ENCODE measurements around the gene RTKN. TPM values are rescaled to one million over a fixed set of nuclear protein-coding genes. Genes with fewer than 3 reads are reported as not detected.

Gene RTKN
- total and polyA plus RNA-seq, 2 of the 13 experiments (the other 11 are each of a cell fraction or from before 2014, with no cell fraction given): 159 to 166 TPM

DNA sequence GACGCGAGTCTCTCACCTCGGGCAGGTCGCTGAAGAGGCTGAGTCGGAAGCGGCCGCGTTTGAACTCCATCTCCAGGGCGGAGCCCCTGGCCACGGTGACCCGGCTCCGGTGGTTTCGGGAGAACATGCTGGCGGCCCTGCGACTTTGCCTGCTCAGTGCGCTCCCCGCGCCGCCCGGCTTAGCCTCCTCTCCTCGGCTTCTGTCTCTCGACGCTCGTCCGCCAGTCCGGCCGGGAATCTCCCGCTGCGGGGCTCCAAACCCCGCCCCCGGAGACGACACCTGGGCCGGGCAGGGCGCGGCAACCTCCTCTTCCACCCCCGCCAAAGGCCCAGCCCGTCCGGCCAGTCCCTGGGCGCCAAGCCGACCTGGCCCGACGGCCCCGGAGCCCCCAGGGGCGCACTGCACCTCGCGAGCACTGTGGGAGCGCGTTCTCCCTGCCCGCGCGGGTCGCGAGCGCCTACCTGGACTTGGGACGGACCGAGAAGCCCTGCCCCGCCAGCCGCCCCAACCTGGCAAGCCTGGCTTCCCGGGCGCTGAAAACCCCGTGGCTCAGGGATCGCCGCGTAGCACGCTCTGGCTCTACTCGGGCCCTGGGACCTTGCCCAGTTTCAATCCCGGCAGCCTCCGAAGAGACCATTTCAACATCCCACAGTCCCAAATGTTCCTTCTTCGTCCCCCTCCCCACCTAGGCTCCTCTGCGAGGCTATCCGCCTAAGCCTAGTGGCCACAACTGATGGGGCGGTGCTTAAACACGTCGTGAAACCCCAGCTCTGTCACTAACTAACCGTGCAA, at the start of gene RTKN (continued):
- TF ChIP-seq, protein P1, sequence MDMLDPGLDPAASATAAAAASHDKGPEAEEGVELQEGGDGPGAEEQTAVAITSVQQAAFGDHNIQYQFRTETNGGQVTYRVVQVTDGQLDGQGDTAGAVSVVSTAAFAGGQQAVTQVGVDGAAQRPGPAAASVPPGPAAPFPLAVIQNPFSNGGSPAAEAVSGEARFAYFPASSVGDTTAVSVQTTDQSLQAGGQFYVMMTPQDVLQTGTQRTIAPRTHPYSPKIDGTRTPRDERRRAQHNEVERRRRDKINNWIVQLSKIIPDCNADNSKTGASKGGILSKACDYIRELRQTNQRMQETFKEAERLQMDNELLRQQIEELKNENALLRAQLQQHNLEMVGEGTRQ (IDR thresholded peaks at IDR 0.05; ENCODE audit: low read depth, low read length): no peak
- TF ChIP-seq, protein P1 (CRISPR knock-in tag; IDR thresholded peaks at IDR 0.05; ENCODE audit: borderline replicate concordance): no peak
- TF ChIP-seq ZMYM2 (CRISPR knock-in tag; IDR thresholded peaks at IDR 0.05) (no peak), MBNL3 (CRISPR knock-in tag; conservative IDR thresholded peaks at IDR 0.05) (no peak), BHLHE40 (IDR thresholded peaks at IDR 0.05; ENCODE audit: low read length) (no peak), ZNF558 (CRISPR knock-in tag; IDR thresholded peaks at IDR 0.05; ENCODE audit: borderline replicate concordance) (peak; percentile 96), NRL (CRISPR knock-in tag; IDR thresholded peaks at IDR 0.05; ENCODE audit: borderline replicate concordance) (no peak; the same call in none of the 2 replicates), EEA1 (CRISPR knock-in tag; IDR thresholded peaks at IDR 0.05; ENCODE audit: borderline replicate concordance) (peak; percentile 79), CHD2 (IDR thresholded peaks at IDR 0.05; ENCODE audit: low read depth, low read length) (no peak), KDM3A (CRISPR knock-in tag; IDR thresholded peaks at IDR 0.05; ENCODE audit: low read depth) (no peak; the same call in 1 of the 2 replicates), ZNF619 (CRISPR knock-in tag; IDR thresholded peaks at IDR 0.05) (no peak; the same call in none of the 2 replicates), ZBTB1 (CRISPR knock-in tag; IDR thresholded peaks at IDR 0.05; ENCODE audit: borderline replicate concordance) (no peak), KDM4B (CRISPR knock-in tag; IDR thresholded peaks at IDR 0.05) (peak; percentile 75; the same call in 1 of the 2 replicates)
- TF ChIP-seq, protein P2, sequence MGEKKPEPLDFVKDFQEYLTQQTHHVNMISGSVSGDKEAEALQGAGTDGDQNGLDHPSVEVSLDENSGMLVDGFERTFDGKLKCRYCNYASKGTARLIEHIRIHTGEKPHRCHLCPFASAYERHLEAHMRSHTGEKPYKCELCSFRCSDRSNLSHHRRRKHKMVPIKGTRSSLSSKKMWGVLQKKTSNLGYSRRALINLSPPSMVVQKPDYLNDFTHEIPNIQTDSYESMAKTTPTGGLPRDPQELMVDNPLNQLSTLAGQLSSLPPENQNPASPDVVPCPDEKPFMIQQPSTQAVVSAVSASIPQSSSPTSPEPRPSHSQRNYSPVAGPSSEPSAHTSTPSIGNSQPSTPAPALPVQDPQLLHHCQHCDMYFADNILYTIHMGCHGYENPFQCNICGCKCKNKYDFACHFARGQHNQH (CRISPR knock-in tag; IDR thresholded peaks at IDR 0.05): peak; percentile 80
- TF ChIP-seq, protein P3, sequence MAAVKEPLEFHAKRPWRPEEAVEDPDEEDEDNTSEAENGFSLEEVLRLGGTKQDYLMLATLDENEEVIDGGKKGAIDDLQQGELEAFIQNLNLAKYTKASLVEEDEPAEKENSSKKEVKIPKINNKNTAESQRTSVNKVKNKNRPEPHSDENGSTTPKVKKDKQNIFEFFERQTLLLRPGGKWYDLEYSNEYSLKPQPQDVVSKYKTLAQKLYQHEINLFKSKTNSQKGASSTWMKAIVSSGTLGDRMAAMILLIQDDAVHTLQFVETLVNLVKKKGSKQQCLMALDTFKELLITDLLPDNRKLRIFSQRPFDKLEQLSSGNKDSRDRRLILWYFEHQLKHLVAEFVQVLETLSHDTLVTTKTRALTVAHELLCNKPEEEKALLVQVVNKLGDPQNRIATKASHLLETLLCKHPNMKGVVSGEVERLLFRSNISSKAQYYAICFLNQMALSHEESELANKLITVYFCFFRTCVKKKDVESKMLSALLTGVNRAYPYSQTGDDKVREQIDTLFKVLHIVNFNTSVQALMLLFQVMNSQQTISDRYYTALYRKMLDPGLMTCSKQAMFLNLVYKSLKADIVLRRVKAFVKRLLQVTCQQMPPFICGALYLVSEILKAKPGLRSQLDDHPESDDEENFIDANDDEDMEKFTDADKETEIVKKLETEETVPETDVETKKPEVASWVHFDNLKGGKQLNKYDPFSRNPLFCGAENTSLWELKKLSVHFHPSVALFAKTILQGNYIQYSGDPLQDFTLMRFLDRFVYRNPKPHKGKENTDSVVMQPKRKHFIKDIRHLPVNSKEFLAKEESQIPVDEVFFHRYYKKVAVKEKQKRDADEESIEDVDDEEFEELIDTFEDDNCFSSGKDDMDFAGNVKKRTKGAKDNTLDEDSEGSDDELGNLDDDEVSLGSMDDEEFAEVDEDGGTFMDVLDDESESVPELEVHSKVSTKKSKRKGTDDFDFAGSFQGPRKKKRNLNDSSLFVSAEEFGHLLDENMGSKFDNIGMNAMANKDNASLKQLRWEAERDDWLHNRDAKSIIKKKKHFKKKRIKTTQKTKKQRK (IDR thresholded peaks at IDR 0.05; ENCODE audit: low read length): no peak
- TF ChIP-seq, protein P4, sequence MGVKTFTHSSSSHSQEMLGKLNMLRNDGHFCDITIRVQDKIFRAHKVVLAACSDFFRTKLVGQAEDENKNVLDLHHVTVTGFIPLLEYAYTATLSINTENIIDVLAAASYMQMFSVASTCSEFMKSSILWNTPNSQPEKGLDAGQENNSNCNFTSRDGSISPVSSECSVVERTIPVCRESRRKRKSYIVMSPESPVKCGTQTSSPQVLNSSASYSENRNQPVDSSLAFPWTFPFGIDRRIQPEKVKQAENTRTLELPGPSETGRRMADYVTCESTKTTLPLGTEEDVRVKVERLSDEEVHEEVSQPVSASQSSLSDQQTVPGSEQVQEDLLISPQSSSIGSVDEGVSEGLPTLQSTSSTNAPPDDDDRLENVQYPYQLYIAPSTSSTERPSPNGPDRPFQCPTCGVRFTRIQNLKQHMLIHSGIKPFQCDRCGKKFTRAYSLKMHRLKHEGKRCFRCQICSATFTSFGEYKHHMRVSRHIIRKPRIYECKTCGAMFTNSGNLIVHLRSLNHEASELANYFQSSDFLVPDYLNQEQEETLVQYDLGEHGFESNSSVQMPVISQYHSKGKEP (CRISPR knock-in tag; IDR thresholded peaks at IDR 0.05): no peak
- TF ChIP-seq, protein P5, sequence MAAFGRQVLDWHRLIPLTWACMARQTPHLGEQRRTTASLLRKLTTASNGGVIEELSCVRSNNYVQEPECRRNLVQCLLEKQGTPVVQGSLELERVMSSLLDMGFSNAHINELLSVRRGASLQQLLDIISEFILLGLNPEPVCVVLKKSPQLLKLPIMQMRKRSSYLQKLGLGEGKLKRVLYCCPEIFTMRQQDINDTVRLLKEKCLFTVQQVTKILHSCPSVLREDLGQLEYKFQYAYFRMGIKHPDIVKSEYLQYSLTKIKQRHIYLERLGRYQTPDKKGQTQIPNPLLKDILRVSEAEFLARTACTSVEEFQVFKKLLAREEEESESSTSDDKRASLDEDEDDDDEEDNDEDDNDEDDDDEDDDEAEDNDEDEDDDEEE (CRISPR knock-in tag; IDR thresholded peaks at IDR 0.05): no peak; the same call in 1 of the 2 replicates
- TF ChIP-seq, protein P6, sequence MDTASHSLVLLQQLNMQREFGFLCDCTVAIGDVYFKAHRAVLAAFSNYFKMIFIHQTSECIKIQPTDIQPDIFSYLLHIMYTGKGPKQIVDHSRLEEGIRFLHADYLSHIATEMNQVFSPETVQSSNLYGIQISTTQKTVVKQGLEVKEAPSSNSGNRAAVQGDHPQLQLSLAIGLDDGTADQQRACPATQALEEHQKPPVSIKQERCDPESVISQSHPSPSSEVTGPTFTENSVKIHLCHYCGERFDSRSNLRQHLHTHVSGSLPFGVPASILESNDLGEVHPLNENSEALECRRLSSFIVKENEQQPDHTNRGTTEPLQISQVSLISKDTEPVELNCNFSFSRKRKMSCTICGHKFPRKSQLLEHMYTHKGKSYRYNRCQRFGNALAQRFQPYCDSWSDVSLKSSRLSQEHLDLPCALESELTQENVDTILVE (CRISPR knock-in tag; IDR thresholded peaks at IDR 0.05): no peak
